ENCODE data around the gene ITCH. TPM values are rescaled to one million over a fixed set of nuclear protein-coding genes. Genes with fewer than 3 reads are reported as not detected.
A peak's percentile ranks its signal among the peaks of the same experiment; 100 is the strongest.
"Not testable (repeated sequence)": the region's sequence is repeated elsewhere in the genome, so short reads cannot be mapped to it uniquely, and the experiment has no call there.

The ITCH gene
- total RNA-seq, 1 donor from 2014 or later, result 62.2 TPM

DNA sequence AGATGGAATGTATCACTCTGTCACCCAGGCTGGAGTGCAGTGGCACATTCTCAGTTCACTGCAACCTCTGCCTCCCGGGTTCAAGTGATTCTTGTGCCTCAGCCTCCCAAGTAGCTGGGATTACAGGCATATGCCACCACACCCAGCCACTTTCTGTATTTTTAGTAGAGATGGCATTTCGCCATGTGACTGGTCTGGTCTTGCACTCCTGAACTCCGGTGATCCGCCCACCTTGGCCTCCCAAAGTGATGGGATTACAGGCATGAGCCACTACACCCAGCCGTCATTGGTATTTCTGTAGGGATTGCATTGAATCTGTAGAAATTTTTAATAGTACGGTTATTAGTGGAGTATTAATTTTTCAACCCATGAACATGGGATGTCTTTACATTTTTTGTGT, 134.5 kb downstream of the ITCH start:
- DNase-seq (ENCODE audit: low read depth, low spot score), result not testable (repeated sequence)

DNA sequence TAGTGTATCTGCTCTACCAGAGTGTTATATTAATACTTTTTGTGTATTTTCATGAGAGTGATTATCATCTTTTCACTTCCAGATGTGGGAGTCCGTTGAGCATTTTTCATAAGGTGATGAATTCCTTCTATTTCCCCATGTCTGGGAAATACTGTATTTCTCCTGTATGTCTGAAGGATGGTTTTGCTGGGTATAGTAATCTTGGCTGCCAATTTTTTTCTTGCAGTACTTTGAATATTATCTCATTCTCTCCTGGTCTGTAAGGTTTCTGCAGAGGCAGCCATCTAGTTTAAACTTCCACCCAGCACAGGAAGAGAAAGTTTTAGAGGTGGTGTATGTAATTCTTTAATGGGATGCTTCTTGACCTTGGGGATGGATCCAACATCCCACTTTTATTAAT, 137.8 kb downstream of the ITCH start:
- no peak for DNase-seq (ENCODE audit: low read depth, low spot score)

DNA sequence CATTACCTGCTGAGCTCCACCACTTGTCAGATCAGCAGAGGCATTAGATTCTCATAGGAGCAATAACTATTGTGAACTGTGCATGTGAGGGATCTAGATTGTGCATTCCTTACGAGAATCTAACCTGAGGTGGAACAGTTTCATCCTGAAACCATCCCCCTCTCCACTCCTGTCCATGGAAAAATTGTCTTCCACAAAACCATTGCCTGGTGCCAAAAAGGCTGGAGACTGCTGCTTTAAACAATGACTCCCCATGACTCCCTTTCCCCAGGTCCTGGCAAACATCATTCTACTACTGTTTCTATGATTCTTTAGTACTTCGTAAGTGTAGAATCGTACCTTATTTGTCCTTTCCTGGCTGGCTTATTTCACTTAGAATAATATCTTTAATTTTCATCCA, 143.4 kb downstream of the ITCH start:
- DNase-seq (ENCODE audit: low read depth, low spot score), result no peak

DNA sequence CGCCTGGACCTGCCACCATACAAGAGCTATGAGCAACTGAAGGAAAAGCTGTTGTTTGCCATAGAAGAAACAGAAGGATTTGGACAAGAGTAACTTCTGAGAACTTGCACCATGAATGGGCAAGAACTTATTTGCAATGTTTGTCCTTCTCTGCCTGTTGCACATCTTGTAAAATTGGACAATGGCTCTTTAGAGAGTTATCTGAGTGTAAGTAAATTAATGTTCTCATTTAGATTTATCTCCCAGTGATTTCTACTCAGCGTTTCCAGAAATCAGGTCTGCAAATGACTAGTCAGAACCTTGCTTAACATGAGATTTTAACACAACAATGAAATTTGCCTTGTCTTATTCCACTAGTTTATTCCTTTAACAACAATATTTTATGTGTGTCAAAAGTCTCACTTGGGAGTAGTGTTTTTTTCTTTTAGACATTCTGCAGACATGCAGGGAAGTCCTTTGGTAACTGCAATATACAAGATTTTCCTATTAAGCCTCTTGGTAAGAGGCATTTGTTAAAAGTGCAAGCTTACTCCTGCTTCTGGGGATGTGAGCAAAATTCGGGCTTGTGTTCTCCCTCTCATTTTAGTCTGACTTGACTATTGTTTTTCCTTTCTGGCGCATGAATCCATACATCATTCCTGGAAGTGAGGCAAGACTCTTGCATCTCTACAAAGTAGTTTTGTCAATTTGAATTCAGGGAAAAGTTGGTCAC, 144.8 kb downstream of the ITCH start:
- DNase-seq (ENCODE audit: low read depth, low spot score), result no peak

DNA sequence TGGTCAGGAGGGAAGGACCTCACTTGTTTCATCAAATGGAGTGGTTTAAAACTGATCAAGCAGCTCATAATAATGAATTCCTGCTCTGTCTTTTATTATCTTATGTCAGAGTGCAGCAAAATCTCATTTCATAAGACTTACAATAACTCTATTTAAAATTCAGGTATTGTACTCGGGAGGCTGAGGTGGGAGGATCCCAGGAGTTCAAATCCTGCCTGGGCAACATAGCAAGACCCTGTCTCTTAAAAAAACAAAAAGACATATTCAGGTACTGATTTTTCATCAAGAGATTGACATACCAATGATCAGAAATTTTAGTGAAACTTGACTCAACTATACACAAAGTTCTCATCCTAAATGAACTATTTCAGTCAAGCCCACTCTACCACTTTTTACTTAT, 147.5 kb downstream of the ITCH start:
- DNase-seq (ENCODE audit: low read depth, low spot score), result no peak

DNA sequence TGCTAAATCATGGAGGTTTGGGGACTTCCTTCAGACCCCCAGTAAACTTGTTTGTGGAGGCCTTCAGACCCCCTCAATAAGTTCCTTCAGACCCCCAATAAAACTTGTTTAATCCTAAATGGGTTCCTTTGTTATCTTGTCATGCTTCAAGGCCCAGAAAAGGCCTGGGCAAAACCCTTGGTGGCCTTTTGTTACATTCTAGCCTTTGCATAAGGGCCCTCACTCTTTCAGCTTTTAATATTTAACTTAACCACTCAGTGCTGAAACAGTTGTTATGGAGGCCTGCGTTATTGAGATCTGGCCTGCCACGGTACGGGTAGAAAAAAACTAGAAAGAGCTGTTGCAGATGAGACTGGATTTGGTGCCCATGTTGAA, 148.8 kb downstream of the ITCH start:
- no peak for DNase-seq (ENCODE audit: low read depth, low spot score)

DNA sequence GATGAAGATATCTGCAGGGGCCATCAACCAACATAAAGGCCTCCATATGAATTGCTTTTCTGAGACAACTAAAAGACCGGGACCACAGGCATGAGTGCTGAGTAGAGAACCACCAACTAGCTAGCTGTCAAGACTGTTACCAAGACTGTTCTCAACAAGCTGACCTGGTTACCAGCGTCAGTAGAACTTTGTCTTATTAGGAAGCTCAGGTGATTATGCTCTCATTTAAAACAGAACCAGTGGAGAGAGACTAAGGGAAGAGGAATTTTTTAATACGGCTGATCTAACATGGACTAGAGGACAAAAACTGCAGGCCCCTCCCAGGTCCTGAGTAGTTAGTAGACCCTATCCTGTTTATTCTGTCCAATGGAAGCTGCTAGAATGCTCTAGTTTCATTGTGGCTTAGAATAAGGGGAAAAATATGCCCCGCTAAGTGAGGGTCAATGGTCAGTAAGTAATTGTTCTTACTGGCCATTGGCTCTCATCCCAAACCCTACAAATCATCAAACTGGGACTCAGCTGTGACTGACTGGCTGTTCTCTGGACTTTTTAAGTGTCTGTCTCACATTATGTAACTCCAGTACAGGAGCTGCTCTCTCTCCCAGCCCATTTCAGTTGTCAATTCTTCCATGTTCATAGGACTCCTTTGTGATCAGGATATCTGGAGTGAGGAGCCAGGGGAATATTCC, 149.3 kb downstream of the ITCH start:
- no peak for DNase-seq (ENCODE audit: low read depth, low spot score)

DNA sequence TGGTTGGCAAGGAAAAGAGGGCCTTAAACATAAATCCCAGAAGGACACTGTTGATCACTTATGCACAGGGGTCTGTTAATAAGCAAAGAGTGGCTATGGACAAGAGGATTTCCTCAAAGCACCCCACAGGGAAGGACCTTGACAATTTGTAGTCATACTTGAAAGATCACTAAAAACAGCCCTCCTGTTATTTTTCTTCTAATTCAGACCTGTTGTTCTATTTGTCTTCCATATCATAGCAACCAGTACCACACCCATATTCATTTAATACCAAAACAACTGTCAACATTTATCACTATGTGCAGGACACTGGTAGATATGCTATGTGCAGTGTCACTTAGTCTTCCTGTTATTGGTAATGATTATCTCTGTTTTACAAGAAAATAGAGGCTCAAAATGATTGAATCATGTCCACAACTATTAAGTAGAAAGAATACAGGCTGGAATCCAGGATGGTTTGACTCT, 149.9 kb downstream of the ITCH start:
- no peak for DNase-seq (ENCODE audit: low read depth, low spot score)

DNA sequence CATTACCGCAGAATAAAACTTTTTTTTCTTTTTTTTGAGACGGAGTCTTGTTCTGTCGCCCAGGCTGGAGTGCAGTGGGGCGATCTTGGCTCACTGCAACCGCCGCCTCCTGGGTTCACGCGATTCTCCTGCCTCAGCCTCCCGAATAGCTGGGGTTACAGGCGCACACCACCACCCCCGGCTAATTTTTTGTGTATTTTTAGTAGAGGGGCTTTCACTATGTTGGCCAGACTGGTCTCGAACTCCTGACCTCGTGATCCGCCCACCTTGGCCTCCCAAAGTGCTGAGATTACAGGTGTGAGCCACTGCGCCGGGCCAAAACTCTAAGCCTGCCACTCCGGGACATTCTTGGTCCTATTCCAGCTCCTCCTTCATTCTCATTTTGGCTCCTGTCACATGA, 151.0 kb downstream of the ITCH start:
- not testable (repeated sequence) for DNase-seq (ENCODE audit: low read depth, low spot score)

DNA sequence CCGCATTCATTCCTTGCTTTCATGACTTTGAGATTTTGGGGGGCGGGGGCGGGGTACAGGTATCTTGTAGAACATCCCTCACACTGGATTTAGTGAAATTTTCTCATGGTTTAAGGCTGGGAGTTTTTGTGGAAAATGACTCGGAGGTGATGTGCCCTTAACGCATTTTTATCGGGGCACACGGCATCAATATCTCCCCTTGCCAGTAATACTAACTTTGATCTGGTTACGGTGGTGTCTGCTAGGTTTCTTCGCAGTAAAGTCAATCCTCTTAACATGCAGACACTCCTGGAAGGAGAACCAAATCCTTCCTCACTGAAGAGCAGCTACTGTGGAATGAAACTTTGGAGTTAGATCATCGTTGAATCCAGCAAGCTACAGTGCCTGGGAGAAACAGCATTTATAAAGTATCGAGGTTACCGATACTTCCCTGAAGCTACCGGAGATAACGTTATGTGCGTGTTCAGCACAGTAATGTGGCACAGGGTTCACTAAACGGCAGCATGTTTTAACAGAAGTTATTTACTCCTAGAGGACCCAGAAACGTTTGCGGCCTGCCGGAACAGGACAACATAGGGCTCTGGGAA, 151.9 kb downstream of the ITCH start:
- no peak for DNase-seq (ENCODE audit: low read depth, low spot score)

DNA sequence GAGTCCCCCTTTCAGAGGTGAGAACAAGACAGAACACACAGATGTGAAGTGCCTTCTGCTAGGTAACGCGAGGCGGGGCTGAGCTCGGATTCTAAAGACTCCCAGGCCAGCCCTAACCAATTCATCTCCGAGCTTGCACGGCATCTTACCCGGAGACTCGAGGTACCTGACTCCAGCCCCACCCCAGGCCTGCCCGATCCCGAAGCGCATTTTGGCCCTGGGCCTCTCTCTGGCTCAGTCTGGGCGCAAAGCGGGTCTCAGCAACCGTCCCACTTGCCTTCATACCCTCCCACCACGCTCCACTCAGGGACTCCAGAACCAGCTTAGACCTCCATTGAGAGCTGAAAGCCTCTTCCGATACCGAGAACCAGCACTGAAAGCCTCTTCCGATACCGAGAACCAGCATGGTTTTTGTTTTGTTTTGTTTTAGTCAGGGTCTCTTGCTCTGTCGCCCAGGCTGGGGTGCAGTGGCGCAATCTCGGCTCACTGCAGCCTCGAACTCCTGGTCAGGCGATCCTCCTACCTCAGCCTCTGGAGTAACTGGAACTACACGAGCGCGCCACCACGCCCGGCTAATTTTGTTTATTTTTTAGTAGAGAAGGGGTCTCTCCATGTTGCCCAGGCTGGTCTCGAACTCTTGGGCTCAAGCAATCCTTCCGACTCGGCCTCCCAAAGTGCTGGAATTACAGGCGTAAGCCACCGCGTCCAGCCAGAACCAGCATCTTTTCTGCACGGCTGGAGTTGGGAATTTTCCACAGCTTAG, 152.6 kb downstream of the ITCH start:
- no peak for DNase-seq (ENCODE audit: low read depth, low spot score)

DNA sequence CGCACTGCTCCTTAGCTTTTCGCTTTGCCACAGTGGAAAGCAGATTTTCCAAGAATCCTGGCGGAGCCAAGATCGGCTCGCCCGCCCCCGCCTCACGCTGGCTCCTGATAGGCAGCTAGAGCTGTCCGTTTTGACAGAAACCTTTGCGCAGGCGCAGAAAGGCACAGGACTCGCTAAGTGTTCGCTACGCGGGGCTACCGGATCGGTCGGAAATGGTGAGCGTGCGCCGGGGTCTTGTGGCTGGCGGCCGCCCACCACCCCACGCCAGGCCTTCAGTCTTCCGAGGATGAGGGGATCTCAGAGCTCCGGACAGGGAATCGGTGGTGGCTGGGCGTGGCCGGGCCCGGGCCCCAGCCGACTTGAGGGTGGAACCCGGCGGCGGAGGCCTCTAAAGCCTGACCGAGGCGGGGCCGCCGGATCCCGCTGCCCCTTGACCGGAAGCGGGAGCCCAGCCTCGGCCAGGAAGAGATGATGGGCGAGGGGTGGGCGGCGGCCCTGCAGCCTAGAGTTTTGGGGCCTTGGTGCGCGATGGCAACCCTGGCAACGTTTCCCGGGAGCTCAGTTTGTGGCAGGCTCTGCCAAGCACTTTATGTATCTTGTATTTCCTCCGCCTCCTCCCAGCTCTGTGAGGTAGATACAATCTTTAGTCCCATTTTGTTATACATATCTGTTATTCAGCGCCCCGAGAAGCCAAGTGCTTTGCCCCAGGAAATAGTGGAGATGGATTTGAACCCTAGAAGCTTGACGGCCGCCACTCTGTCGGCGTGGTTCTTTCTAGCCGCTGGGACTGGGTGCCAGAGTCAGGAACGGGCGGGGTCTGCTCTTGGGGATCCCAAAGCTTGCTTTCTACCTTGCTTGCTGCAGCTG, 153.4 kb downstream of the ITCH start, which contains the start of gene DYNLRB1:
DYNLRB1 (plus strand) TSS at position 176 of the 867 bp plus-strand sequence; CDS start at position 213, 37 bp downstream.
- peak; percentile 90 for DNase-seq (ENCODE audit: low read depth, low spot score)

DNA sequence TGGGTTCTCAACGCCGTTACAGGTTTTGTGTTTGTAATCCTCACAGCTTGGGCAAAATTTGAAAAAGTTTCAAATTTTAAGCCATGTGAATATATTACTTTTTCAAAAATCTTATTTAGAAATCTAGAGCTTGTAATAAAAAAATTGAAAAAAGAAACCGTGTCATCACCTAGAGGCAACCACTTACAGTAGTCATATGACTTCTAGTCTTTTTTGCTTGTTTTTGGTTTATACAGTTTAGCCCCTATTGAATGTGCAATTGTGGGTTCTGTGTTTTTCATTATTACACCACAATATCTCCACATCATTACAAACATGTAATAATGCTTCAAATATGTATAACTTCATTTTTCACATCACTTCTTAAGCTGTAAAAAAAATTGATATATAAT, 154.0 kb downstream of the ITCH start:
- DNase-seq (ENCODE audit: low read depth, low spot score), result no peak

DNA sequence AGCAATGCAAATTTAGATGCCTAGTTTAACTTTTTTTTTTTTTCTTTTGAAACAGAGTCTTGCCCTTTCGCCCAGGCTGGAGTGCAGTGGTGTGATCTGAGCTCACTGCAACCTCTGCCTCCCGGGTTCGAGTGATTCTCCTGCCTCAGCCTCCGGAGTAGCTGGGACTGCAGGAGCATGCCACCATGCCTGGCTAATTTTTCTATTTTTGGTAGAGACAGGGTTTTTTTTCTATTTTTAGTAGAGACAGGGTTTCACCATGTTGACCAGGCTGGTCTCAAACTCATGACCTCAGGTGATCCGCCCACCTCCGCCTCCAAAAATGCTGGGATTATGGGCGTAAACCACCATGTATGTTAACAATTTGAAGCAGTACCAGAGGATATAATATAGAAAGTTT, 155.8 kb downstream of the ITCH start:
- DNase-seq (ENCODE audit: low read depth, low spot score), result not testable (repeated sequence)

DNA sequence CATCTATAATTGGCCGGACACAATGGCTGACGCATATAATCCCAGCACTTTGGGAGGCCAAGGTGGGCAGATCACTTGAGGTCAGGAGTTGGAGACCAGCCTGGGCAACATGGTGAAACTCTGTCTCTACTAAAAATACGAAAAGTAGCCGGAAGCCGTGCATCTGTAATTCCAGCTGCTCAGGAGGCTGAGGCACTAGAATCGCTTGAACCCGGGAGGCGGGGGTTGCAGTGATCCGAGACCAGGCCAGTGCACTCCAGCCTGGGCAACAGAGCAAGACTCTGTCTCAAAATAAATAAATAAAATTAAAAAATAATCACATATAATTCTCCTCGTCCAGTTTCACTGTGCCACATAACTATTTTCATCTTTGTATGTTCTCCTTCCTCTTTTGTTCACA, 156.8 kb downstream of the ITCH start:
- DNase-seq (ENCODE audit: low read depth, low spot score), result not testable (repeated sequence)

DNA sequence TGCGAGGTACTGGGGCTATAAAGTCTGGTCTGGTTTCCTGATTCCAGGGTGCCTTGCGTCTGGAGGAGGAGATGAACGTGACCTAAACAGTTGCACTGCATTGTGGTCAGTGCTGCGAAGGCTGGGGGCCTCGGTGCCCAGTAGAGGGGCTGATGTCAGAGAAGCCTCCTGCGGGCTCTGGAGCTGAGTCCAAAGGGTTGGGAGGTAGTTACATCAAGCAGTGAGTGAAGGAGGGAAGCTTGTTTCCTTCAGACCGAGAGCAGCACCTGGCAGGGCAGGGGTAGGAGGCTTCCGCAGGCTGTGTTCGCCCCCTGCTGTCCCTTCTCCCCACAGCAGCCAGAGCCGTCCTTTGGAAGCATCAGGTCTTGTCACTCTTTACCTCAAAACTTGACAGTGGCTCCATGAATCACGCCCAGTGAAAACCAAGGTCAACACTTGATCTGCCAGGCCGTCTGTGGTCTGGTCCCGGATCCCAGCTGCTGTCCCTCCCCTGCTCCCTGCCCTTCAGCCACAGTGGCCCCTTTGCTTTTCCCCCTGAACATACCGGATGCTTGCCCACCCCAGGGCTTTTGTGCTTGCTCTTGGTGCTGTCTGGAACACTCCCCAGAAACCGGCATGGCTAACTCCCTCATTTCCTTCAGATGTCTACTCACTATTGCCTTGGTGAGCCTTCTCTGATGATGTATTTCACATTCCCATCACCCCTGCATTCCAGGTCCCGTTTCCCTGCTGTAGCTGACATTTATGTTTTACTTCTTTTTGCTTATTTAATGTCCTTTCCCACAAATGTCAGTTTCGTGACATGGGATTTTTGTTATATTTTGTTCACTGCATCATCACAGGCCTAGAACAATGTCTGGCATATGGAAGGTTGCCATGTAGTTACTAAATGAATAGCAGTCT, 160.1 kb downstream of the ITCH start:
- no peak for DNase-seq (ENCODE audit: low read depth, low spot score)

DNA sequence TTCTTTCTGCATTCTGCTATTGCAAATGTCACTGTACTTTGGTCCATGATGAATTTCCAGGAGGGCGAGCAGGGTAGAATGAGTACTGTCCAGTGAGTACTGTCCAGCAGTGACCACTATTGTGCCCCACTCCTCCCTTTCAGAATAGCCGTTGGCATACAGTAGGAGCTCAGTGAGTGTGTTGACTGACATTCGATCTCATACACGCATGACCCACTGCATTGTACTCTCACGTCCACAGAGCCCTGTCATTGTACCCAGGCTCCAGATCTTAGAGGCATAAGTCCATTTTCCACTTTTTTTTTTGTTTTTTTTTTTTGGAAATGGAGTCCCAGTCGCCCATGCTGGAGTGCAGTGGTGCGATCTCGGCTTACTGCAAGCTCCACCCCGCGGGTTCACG, 161.4 kb downstream of the ITCH start:
- no peak for DNase-seq (ENCODE audit: low read depth, low spot score)

DNA sequence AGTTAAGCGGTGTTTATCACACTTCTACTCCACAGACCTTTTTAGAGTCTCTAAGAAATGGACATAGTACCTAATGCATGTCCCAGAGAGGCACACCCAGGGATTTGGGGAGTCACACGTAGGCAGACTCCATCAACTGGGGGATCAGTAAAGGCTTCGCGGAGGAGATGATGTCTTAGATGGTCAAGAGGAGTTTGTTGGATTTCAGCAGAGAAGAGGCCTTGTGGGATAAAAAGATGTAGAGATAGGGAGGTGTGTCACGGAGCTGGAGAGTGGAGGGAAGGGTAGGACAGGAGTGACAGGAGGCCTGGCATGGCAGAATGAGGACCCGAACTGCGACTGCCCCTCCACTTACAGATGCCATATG, 162.3 kb downstream of the ITCH start:
- no peak for DNase-seq (ENCODE audit: low read depth, low spot score)

DNA sequence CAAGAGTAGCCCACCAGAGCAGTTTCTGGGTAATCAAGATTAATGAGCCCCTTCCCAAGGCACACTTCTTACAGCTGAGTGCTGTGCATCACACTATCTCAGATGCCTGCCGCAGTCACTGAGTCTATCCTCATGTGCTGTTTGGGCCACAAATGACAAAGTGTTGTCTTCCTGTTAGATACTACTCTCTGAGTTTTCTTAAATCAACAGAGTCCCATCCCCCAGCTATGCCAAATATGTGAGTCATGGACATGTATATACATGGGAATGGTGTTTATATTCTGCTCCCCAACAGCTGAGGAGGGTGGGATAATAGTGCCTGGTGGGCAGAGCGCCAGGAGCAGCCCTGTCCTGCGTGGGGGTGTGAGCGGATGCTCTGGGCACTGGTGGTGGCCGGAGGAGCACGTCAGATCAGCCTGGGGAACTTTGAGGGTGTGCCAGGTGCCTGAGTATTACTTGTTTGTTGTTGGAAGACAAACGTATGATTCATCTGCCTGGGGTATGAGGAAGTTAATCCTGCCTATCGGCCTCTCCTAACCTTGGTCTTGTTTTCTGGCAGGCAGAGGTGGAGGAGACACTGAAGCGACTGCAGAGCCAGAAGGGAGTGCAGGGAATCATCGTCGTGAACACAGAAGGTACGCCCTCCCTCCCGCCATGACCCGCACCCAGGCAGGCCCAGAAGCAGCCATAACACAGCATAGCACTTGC, 162.8 kb downstream of the ITCH start:
- peak; percentile 95 for DNase-seq (ENCODE audit: low read depth, low spot score)

Measured in pulmonary artery endothelial cell (primary cell).